SKM-1 treated with dmso at 0.1 percent for 144 hours (cell line): ENCODE results near the gene FNDC3B.

Source experiments
- DNase-seq: peaks from one replicate; lab custom pipeline; 2025; ENCODE audit not compliant: unreplicated experiment; lab: John Stamatoyannopoulos, UW

FNDC3B gene

GRCh38 chr3:172147113-172147818 is 107.9 kb downstream of the FNDC3B start:
- DNase-seq: no peak

- DNase-seq: peak; percentile 14
Measured at GRCh38 chr3:172148241-172148640, 108.9 kb downstream of the FNDC3B start.

GRCh38 chr3:172148702-172149565 is 109.6 kb downstream of the FNDC3B start:
- DNase-seq: no peak

- no peak for DNase-seq
Measured at GRCh38 chr3:172150268-172150667, 110.9 kb downstream of the FNDC3B start.

- no peak for DNase-seq
Measured at GRCh38 chr3:172150913-172151650, 111.7 kb downstream of the FNDC3B start.

- DNase-seq: no peak
Measured at GRCh38 chr3:172151651-172152649, 112.6 kb downstream of the FNDC3B start.

- DNase-seq: no peak
Measured at GRCh38 chr3:172152874-172153273, 113.5 kb downstream of the FNDC3B start.

GRCh38 chr3:172153335-172153861 is 114.0 kb downstream of the FNDC3B start:
- no peak for DNase-seq

- DNase-seq: no peak
Measured at GRCh38 chr3:172154768-172155664, 115.6 kb downstream of the FNDC3B start.

- no peak for DNase-seq
Measured at GRCh38 chr3:172155897-172156585, 116.7 kb downstream of the FNDC3B start.

- no peak for DNase-seq
Measured at GRCh38 chr3:172156586-172156955, 117.2 kb downstream of the FNDC3B start.

- no peak for DNase-seq
Measured at GRCh38 chr3:172157564-172158258, 118.3 kb downstream of the FNDC3B start.

GRCh38 chr3:172158741-172159140 is 119.4 kb downstream of the FNDC3B start:
- no peak for DNase-seq

- DNase-seq: no peak
Measured at GRCh38 chr3:172159376-172159775, 120.0 kb downstream of the FNDC3B start.

GRCh38 chr3:172159962-172160538 is 120.7 kb downstream of the FNDC3B start:
- DNase-seq: peak; percentile 78

GRCh38 chr3:172161133-172161789 is 121.9 kb downstream of the FNDC3B start:
- no peak for DNase-seq

GRCh38 chr3:172161959-172162358 is 122.6 kb downstream of the FNDC3B start:
- DNase-seq: no peak
